MM.1S (cell line): Measurements from ENCODE around the gene ALDH3B1.

Experiments used
- CTCF ChIP-seq: fragments of 300-600 bp; sonication (generic); IDR thresholded peaks from 2 replicates; pipeline ENCODE4 v1.5.1; 2016; ENCODE audit warnings: antibody characterized with exemption, low read length, mixed read lengths
- EZH2 ChIP-seq: fragments of 300-600 bp; sonication (generic); optimal IDR thresholded peaks from 2 replicates; pipeline ENCODE3; 2017; ENCODE audit warnings: low read depth, mild to moderate bottlenecking, antibody characterized with exemption, low read length, mixed read lengths

GRCh38 chr11:68030318-68031143, 20.4 kb downstream of the ALDH3B1 start, which contains the start of gene NDUFS8:
- no peak for TF ChIP-seq CTCF
- no peak for TF ChIP-seq EZH2
